GM10266 (cell line): ENCODE results near the gene BCL11B.

ENCODE experiments used
- DNase-seq: peaks from one replicate; pipeline ENCODE4 v3.0.0; 2012; ENCODE audit errors: extremely low spot score
- TF ChIP-seq, protein P1 (sequence below): IDR thresholded peaks from 2 replicates; pipeline ENCODE4 v1.5.1; 2012; ENCODE audit warnings: mild to moderate bottlenecking, low read depth; ENCODE audit not compliant: control insufficient read depth, insufficient read depth; ENCODE audit errors: missing control alignments

BCL11B gene

GRCh38 chr14:99181804-99182520, 90.0 kb downstream of the BCL11B start:
- no peak for DNase-seq
- TF ChIP-seq, protein P1, sequence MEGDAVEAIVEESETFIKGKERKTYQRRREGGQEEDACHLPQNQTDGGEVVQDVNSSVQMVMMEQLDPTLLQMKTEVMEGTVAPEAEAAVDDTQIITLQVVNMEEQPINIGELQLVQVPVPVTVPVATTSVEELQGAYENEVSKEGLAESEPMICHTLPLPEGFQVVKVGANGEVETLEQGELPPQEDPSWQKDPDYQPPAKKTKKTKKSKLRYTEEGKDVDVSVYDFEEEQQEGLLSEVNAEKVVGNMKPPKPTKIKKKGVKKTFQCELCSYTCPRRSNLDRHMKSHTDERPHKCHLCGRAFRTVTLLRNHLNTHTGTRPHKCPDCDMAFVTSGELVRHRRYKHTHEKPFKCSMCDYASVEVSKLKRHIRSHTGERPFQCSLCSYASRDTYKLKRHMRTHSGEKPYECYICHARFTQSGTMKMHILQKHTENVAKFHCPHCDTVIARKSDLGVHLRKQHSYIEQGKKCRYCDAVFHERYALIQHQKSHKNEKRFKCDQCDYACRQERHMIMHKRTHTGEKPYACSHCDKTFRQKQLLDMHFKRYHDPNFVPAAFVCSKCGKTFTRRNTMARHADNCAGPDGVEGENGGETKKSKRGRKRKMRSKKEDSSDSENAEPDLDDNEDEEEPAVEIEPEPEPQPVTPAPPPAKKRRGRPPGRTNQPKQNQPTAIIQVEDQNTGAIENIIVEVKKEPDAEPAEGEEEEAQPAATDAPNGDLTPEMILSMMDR, result no peak

GRCh38 chr14:99181241-99181640, 90.8 kb downstream of the BCL11B start:
- TF ChIP-seq, protein P1, result no peak
- DNase-seq, result no peak

GRCh38 chr14:99179946-99180345, 92.1 kb downstream of the BCL11B start:
- no peak for DNase-seq
- TF ChIP-seq, protein P1, result no peak

DNA sequence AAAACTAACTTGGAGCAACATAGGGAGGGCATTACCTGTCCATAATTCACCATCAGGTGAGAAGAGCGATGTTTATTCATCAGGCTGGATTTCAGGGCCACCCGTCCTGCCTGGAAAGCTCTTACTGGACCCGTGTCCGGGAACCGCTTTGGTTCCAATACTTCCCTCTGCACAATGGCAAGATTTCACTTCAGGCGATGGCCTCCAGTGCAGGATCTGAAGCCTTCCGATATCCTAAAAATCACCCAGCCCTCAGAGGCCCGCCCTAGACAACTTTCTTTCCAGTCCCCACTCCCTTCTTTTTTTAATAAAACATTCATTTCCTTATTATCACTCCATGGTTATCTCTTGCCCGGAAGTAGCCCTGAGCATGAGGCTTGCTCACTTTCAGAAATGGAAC, 92.5 kb downstream of the BCL11B start:
- DNase-seq, result no peak
- TF ChIP-seq, protein P1, result no peak

- TF ChIP-seq, protein P1, result no peak
- no peak for DNase-seq
Measured at GRCh38 chr14:99177886-99178835, 93.8 kb downstream of the BCL11B start.

DNA sequence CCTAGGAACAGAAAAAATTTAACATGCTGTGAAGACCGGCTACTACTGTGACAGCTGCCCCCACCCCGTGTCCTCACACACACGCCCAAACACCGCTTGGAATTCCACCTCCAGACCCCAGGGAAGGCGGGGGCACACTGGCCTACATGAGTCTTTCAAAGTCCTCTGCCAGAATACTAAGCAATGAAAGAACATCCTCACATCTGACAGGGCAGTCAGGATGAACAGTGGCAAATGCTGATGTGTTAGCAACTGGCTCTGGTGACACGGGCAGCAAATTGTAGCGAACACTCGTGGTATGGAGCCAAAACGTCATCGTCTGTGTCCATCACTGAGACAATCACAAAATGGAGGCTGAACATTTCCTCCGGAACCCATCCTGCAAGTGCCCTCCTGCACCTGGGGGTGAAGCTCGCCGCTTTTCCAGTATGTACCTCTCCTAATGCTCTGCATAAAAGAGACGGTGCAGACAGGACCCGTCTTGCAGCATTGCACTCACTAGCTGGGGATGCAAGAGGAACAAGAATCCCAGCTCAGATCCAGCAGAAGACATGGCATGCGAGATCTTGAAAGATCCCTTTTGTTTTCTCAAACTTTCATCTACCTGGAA, 94.8 kb downstream of the BCL11B start:
- TF ChIP-seq, protein P1, result no peak
- no peak for DNase-seq
